B cell (primary cell): ENCODE data around the gene ZNF763.
A peak's percentile ranks its signal among the peaks of the same experiment; 100 is the strongest.

ENCODE experiments used
- EZH2 ChIP-seq: IDR thresholded peaks from 2 replicates; pipeline ENCODE4 v1.6.1; 2012; ENCODE audit warnings: borderline replicate concordance, low read depth, mild to moderate bottlenecking, moderate library complexity, low read length; ENCODE audit not compliant: insufficient read depth, poor library complexity, severe bottlenecking
- TF ChIP-seq, protein P1 (sequence below): fragments of 200-600 bp; IDR thresholded peaks from one replicate; pipeline ENCODE4 v1.8.0; 2022; ENCODE audit warnings: antibody characterized with exemption, mild to moderate bottlenecking

GRCh38 chr19:11963566-11964355 lies 1.1 kb upstream of the ZNF763 start:
- TF ChIP-seq, protein P1, sequence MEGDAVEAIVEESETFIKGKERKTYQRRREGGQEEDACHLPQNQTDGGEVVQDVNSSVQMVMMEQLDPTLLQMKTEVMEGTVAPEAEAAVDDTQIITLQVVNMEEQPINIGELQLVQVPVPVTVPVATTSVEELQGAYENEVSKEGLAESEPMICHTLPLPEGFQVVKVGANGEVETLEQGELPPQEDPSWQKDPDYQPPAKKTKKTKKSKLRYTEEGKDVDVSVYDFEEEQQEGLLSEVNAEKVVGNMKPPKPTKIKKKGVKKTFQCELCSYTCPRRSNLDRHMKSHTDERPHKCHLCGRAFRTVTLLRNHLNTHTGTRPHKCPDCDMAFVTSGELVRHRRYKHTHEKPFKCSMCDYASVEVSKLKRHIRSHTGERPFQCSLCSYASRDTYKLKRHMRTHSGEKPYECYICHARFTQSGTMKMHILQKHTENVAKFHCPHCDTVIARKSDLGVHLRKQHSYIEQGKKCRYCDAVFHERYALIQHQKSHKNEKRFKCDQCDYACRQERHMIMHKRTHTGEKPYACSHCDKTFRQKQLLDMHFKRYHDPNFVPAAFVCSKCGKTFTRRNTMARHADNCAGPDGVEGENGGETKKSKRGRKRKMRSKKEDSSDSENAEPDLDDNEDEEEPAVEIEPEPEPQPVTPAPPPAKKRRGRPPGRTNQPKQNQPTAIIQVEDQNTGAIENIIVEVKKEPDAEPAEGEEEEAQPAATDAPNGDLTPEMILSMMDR, result peak; percentile 87
- no peak for TF ChIP-seq EZH2
